Measurements from ENCODE around the gene MYOCOS. TPM values are rescaled to one million over a fixed set of nuclear protein-coding genes. Genes with fewer than 3 reads are reported as not detected.
"Not testable (repeated sequence)": the region's sequence is repeated elsewhere in the genome, so short reads cannot be mapped to it uniquely, and the experiment has no call there.

Gene MYOCOS
- not detected in 2 replicates for total RNA-seq
- not detected for polyA plus RNA-seq (2012)

DNA sequence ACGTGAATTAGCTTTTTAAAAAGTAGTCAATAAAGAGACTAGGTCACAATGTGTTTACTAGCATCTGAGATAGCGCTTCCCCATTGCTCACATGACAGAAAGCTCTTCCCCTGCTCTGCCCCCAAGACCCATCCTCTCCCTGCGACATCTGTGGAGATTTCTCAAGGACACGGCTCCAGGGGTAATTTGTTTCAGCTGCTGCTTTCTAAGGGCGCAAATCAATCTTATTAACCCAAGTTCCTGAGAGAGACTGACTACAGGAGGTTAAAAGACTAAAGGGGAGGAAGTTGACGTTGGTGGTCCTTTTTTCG is at the start of gene MYOCOS:
TSS of gene MYOCOS (plus strand) at position 92 of the 311 bp plus-strand sequence. CDS start 1,641 bp downstream, outside the sequence.
- no peak for DNase-seq (ENCODE audit: low read depth)

DNA sequence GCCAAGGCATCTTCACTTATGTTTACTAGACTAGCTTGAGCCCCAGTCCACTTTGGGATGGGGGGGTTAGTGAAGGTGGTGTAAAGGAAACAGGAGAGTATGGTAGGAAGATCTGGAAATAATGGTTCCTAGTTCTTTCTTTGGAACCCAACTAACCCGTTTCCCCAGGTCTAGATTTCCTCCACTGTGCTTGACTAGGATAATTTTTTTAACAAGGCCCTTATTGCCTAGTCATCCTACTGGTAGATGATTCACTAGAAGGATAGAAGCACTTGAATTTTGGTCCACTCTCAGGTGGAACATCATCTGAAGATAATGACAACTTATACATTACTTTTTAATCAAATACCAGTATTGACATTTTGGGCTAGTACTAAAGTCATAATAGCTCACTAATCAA is 45.9 kb upstream of the MYOCOS start:
- no peak for DNase-seq (ENCODE audit: low read depth)

GRCh38 chr1:171581226-171581625 is 40.8 kb upstream of the MYOCOS start:
- no peak for DNase-seq (ENCODE audit: low read depth)

DNA sequence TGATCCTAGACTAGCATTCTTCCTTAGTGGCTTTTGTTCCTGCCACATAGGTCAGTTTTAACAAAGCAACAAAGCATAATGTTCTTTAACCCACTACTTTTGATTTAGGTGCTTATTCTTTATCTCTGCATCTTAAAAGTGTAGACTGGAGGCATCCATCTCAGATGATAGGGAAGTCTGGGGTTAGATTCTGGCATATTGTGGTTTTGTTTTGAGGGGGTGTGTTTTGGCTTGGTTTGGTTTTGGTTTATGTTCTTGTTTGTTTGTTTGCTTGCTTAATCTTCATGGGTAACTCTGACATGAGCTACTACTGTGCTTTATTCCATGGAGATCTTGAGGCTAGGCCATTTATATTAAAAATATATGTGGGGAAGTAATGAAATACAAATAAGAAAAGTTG is 40.3 kb upstream of the MYOCOS start:
- no peak for DNase-seq (ENCODE audit: low read depth)

DNA sequence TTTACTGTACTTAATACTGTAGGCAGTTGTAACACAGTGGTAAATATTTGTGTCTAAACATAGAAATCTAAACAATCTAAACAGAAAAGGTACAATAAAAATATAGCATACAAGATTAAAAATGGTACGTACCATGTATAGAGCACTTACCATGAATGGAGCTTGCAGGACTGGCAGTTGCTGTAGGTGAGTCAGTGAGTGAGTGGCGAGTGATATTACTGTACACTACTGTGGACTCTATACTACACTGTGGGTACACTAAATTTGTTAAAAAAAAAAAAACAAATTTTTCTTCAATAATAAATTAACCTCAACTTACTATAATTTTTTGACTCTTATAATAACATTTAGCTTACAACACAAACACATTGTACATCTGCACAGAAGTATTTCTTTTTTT is 39.5 kb upstream of the MYOCOS start:
- no peak for DNase-seq (ENCODE audit: low read depth)

DNA sequence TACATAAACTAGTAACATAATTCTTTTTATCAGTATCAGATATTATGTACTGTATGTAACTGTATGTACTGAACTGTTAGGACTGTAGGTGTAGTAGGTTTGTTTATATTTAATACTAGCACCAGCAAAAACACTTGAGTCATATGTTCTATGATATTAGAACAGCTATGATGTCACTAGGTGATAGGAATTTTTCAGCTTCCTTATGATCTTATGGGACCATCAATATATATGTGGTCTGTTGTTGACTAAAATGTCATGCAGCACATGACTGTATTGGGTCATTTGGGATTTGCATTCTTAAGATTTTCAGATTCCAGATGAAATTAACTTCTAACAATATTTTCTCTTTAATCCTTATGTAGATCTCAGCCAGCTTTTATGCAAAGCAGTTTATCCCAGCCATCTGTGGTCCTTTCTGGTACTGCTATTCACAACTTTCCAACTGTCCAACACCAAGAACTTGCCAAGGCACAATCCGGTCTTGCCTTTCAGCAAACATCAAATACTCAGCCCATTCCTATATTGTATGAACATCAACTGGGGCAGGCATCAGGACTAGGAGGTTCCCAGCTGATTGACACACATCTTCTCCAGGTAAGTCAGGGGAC is 38.3 kb upstream of the MYOCOS start:
- DNase-seq (ENCODE audit: low read depth), result no peak

- no peak for DNase-seq (ENCODE audit: low read depth)
Observed at GRCh38 chr1:171585715-171586114, 36.3 kb upstream of the MYOCOS start.

DNA sequence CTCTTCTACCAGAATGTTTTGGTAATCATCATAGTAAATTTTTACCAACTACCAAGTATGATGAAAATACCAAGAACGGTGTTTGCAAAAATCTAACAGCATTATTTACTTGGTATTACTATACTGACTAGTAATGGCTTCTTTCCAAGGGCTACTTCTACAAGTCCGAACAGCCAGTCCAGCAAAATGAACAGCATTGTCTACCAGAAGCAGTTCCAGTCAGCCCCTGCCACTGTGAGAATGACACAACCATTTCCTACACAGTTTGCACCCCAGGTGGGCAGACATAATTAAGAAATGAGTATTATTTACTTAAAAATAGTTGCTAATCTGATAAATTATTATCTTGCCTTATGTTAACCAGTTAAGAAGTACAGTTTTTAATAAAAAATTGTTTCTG is 33.8 kb upstream of the MYOCOS start:
- no peak for DNase-seq (ENCODE audit: low read depth)

GRCh38 chr1:171590022-171590421 is 32.0 kb upstream of the MYOCOS start:
- peak; percentile 3 for DNase-seq (ENCODE audit: low read depth)

DNA sequence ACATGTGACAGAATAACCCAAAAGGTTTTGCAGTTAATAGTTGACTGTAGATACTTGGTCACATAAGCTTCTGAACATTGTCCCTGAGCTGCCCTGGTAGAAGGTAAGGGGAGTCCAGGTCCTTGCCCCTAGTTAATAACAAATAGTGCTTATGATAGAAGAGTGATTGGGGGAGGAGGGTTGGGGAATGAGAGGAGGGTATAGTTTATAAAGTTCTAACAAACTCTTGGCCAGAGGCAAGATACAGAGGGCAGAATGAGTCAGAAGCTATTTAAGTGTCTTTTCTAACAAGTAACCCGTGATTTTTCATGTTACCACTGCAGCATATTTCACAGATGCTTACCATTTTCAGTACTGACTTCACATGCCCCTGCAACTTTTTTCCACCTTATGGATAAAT is 26.7 kb upstream of the MYOCOS start:
- peak; percentile 23 for DNase-seq (ENCODE audit: low read depth)

DNA sequence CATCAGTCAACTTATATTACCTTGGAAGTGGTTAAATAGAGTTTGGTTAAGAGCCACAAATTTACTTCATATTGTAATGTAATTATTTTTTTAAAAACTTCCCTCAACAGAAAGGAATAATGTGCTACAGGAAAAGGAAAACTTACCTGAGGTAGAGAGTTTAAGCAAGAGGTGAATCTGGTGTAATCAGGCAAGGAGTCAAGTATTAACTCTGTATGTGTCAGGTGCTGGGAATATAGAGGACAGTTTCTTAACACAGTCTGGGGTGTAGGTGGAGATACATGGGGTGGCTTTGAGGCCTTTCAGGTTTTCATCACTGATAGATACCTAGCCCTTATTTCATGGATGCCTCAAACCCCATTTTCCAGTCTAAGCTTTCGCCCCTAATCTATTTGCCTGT is 25.9 kb upstream of the MYOCOS start:
- DNase-seq (ENCODE audit: low read depth), result no peak

- no peak for DNase-seq (ENCODE audit: low read depth)
Observed at GRCh38 chr1:171596705-171597104, 25.3 kb upstream of the MYOCOS start.

DNA sequence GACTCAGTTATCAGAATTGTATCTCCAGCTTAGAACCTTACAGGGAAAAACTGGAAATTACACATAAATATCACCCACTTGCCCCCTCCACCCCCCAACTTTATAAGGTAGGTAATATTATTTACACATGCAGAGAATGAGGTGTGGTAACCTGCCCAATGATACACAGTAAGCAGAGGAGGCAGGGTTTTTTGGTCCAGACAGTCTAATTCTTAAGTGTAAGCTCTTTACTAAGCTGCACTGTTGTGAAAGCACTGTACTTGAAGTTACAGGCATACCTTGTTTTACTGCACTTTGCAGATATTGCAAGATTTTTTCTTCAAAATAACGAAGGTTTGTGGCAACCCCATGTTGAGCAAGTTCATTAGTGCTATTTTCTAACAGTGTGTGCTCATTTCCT is 24.8 kb upstream of the MYOCOS start:
- DNase-seq (ENCODE audit: low read depth), result no peak

GRCh38 chr1:171600310-171600709 is 21.7 kb upstream of the MYOCOS start:
- not testable (repeated sequence) for DNase-seq (ENCODE audit: low read depth)

- no peak for DNase-seq (ENCODE audit: low read depth)
Observed at GRCh38 chr1:171600862-171601261, 21.2 kb upstream of the MYOCOS start.

DNA sequence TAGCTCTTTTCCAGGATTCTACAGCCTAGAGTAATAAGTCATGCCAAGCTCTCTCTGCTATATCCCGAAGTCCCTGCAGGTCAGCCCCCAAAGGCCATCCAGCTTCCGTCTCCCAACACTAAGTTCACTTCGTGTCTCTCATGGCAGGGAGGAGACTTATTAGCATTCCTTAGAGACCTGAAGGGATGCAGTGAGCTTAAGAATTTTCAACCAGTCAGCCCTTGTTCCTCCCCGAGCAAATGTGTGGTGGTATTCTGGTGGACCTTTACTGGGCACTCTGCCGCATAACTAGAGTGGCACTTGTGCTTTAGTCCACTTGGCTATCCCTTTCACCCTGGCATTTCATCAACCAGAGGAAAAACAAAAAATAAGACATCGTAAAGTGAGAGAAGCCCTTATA is 19.0 kb upstream of the MYOCOS start:
- not testable (repeated sequence) for DNase-seq (ENCODE audit: low read depth)

DNA sequence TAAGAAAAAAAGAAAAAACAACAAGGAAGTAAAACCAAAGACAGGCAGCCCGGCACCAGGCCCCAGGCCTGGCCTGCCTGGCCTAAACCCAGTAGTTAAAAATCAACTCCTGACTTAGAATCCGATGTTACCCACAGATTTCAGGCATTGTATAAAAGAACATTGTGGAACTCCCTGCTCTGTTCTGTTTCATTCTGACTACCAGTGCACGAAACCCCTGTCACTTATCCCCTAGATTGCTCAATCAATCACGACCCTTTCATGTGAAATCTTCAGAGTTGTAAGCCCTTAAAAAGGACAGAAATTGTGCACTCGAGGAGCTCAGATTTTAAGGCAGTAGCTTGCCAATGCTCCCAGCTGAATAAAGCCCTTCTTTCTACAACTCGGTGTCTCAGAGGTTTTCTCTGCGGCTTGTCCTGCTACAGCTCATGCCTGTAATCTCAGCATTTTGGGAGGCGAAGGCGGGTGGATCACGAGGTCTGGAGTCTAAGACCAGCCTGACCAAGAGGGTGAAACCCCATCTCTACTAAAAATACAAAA is 15.6 kb upstream of the MYOCOS start:
- no peak for DNase-seq (ENCODE audit: low read depth)

- no peak for DNase-seq (ENCODE audit: low read depth)
Observed at GRCh38 chr1:171610385-171610784, 11.7 kb upstream of the MYOCOS start.

GRCh38 chr1:171611306-171611705 is 10.7 kb upstream of the MYOCOS start:
- DNase-seq (ENCODE audit: low read depth), result no peak

- no peak for DNase-seq (ENCODE audit: low read depth)
Observed at GRCh38 chr1:171613282-171613681, 8.8 kb upstream of the MYOCOS start.

GRCh38 chr1:171615122-171615906 is 6.7 kb upstream of the MYOCOS start:
- not testable (repeated sequence) for DNase-seq (ENCODE audit: low read depth)

- no peak for DNase-seq (ENCODE audit: low read depth)
Observed at GRCh38 chr1:171616586-171616985, 5.5 kb upstream of the MYOCOS start.
